HCT116 (cell line): ENCODE data around the gene CCL8. TPM values are rescaled to one million over a fixed set of nuclear protein-coding genes. Genes with fewer than 3 reads are reported as not detected.

ENCODE experiments used
- ATAC-seq: fragments of 200-7000 bp; cut with Tn5 transposase; 2 replicates; pipeline ENCODE4 v1.9.1; 2020; ENCODE audit warnings: mild to moderate bottlenecking, moderate library complexity
- BruUV-seq: library from RNA; stranded (reverse); fragments of 400-500 nt; replicated peaks from 2 replicates; lab custom pipeline; 2021; lab: Mats Ljungman, UMichigan
- CTCF ChIA-PET: fragments of 300-600 bp; sonication (Branson Sonifier 250); formaldehyde crosslinking; loops from one replicate; lab custom pipeline; 2021; ENCODE audit warnings: antibody characterized with exemption; lab: Charles Lee
- POLR2A ChIA-PET: fragments of 300-600, 350-600 bp; sonication (Branson Sonifier 250); formaldehyde crosslinking; loops from one replicate; lab custom pipeline; 2021; ENCODE audit warnings: antibody characterized with exemption; lab: Charles Lee
- RAD21 ChIA-PET, 2 experiments: fragments of 300-600 bp; sonication (Branson Sonifier 250); formaldehyde crosslinking; loops; one replicate each; lab custom pipeline; 2023; ENCODE audit warnings: low total read pairs in 2 of 2; ENCODE audit not compliant: uncharacterized antibody in 2 of 2, unreplicated experiment in 2 of 2, low non-redundant PET in 1 of 2; lab: Charles Lee
- DNase-seq: peaks from one replicate; pipeline ENCODE4 v3.0.0-alpha.2; 2010; ENCODE audit warnings: low read depth, low spot score
- H2AFZ ChIP-seq: fragments of 200-600 bp; shearing (Covaris generic), sonication (generic); 2 replicates; pipeline ENCODE4 v1.6.1; 2017; ENCODE audit warnings: low read depth, mixed run types, mixed read lengths, antibody characterized with exemption, low read length; ENCODE audit not compliant: poor library complexity, severe bottlenecking
- H3K27ac ChIP-seq: 2 replicates; pipeline ENCODE4 v1.5.1; 2012; ENCODE audit warnings: low read depth, low read length
- H3K27me3 ChIP-seq: fragments of 200-600 bp; sonication (generic); 2 replicates; pipeline ENCODE4 v1.6.1; 2016; ENCODE audit warnings: mixed run types, low read length, mixed read lengths; ENCODE audit not compliant: insufficient read depth
- H3K36me3 ChIP-seq, 2 experiments: fragments of 200-500 bp in 1 of 2; fragments of 200-600 bp in 1 of 2; sonication (Bioruptor generic) in 1 of 2; sonication (generic) in 1 of 2; 2 replicates each; pipeline versions ENCODE4 v1.5.1 to v1.6.1; 2014 to 2016; ENCODE audit warnings: low read length in 2 of 2, inconsistent platforms in 1 of 2, mixed read lengths in 1 of 2, mixed run types in 1 of 2; ENCODE audit not compliant: insufficient read depth in 2 of 2, control insufficient read depth in 1 of 2
- H3K4me1 ChIP-seq, 2 experiments: fragments of 200-600 bp in 1 of 2; sonication (generic) in 1 of 2; 2 replicates each; pipeline versions ENCODE4 v1.5.1 to v1.6.1; 2012 to 2017; ENCODE audit warnings: low read length in 2 of 2, inconsistent platforms in 1 of 2, mild to moderate bottlenecking in 1 of 2, mixed read lengths in 1 of 2, mixed run types in 1 of 2, moderate library complexity in 1 of 2; ENCODE audit not compliant: insufficient read depth in 2 of 2, control insufficient read depth in 1 of 2
- H3K4me2 ChIP-seq: fragments of 200-600 bp; sonication (generic); 2 replicates; pipeline ENCODE4 v1.6.1; 2017; ENCODE audit warnings: mixed run types, low read length, mixed read lengths
- H3K4me3 ChIP-seq, 2 experiments: fragments of 200-600 bp in 1 of 2; sonication (generic) in 1 of 2; replicated peaks in 1 of 2; 2 replicates each; pipeline ENCODE4 v1.5.1; 2011 to 2016; ENCODE audit warnings: low read length in 2 of 2, control low read depth in 1 of 2, low read depth in 1 of 2, mild to moderate bottlenecking in 1 of 2, mixed read lengths in 1 of 2, mixed run types in 1 of 2
- H3K79me2 ChIP-seq: fragments of 200-600 bp; sonication (generic); 2 replicates; pipeline ENCODE4 v1.6.1; 2017; ENCODE audit warnings: mild to moderate bottlenecking, mixed run types, low read length, moderate library complexity, mixed read lengths; ENCODE audit not compliant: insufficient read depth
- H3K9ac ChIP-seq: fragments of 200-600 bp; sonication (generic); 2 replicates; pipeline ENCODE4 v1.6.1; 2016; ENCODE audit warnings: low read length, mixed read lengths
- H3K9me2 ChIP-seq: fragments of 200-600 bp; sonication (generic), shearing (Covaris generic); 2 replicates; pipeline ENCODE4 v1.6.1; 2017; ENCODE audit warnings: mixed run types, mild to moderate bottlenecking, moderate library complexity; ENCODE audit not compliant: insufficient read depth
- H3K9me3 ChIP-seq, 2 experiments: fragments of 200-500 bp in 1 of 2; fragments of 200-600 bp in 1 of 2; sonication (Bioruptor generic) in 1 of 2; sonication (generic) in 1 of 2; 2 replicates each; pipeline ENCODE4 v1.6.1; 2014 to 2017; ENCODE audit warnings: low read length in 2 of 2, mixed read lengths in 2 of 2, inconsistent platforms in 1 of 2, low read depth in 1 of 2, mild to moderate bottlenecking in 1 of 2, mixed run types in 1 of 2, moderate library complexity in 1 of 2; ENCODE audit not compliant: control insufficient read depth in 1 of 2, insufficient read depth in 1 of 2
- H4K20me1 ChIP-seq: fragments of 200-600 bp; sonication (generic), shearing (Covaris generic); 2 replicates; pipeline ENCODE4 v1.6.1; 2017; ENCODE audit warnings: mixed run types, mild to moderate bottlenecking, moderate library complexity; ENCODE audit not compliant: insufficient read depth
- CEBPB ChIP-seq: IDR thresholded peaks from 2 replicates; pipeline ENCODE4 v1.6.1; 2012; ENCODE audit warnings: low read depth
- EGR1 ChIP-seq: IDR thresholded peaks from 2 replicates; pipeline ENCODE4 v1.6.1; 2012; ENCODE audit warnings: low read depth
- EZH2 ChIP-seq: fragments of 200-600 bp; sonication (generic); IDR thresholded peaks from 2 replicates; pipeline ENCODE4 v1.6.1; 2017; ENCODE audit warnings: antibody characterized with exemption, mixed run types
- EZH2phosphoT487 ChIP-seq: fragments of 200-600 bp; IDR thresholded peaks from 2 replicates; pipeline ENCODE4 v1.6.1; 2018; ENCODE audit warnings: antibody characterized with exemption, borderline replicate concordance
- FOSL1 ChIP-seq: IDR thresholded peaks from 2 replicates; pipeline ENCODE4 v1.6.1; 2012; ENCODE audit warnings: low read depth
- JUND ChIP-seq: IDR thresholded peaks from 2 replicates; pipeline ENCODE4 v1.6.1; 2012
- RAD21 ChIP-seq: IDR thresholded peaks from 2 replicates; pipeline ENCODE4 v1.6.1; 2012; ENCODE audit warnings: low read depth, mild to moderate bottlenecking
- REST ChIP-seq: IDR thresholded peaks from 2 replicates; pipeline ENCODE4 v1.6.1; 2012; ENCODE audit warnings: low read depth
- SP1 ChIP-seq: IDR thresholded peaks from 2 replicates; pipeline ENCODE4 v1.6.1; 2012; ENCODE audit warnings: low read depth
- intact Hi-C: fragments of 100-400 bp; cut with micrococcal nuclease; formaldehyde crosslinking; loops from 2 replicates; pipeline ENCODE4 v1.10.0; 2022
- total RNA-seq: library from RNA; stranded (reverse); gene quantifications from one replicate; pipeline ENCODE4 v1.2.1, GENCODE V29; 2021; ENCODE audit not compliant: unreplicated experiment

The CCL8 gene
- total RNA-seq, 1 experiment from 2014 or later, result not detected

DNA sequence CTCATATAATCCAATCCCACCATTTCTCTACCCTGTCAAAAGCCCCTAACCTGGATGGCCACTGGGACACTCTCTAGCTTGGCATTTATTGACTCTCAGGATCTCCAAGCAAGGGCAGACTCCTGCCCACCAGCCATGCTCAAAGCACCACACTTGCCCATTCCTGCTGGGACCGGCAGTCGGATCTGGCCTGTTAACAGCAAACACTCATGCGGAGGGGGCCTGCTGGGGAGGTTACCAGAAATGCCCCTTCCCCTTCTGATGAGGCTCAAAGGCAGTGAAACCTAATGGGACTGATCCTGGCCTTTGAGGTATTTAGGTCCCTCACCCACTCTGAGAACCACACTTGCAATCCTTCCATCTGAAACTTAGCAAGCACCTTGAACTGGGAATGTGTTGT, 50.3 kb downstream of the CCL8 start:
- Histone ChIP-seq H3K36me3 (no peaks in the 10 kb centered on the region), H3K79me2 (no peaks in the 10 kb centered on the region), H3K27ac (no peak overlapping the region), H3K9ac (no peak overlapping the region), H3K4me3 (no peak overlapping the region), H2AFZ (no peak overlapping the region), H3K9me2 (no peaks in the 10 kb centered on the region), H3K4me1 (no peaks in the 10 kb centered on the region), H4K20me1 (no peaks in the 10 kb centered on the region), H3K9me3 (no peaks in the 10 kb centered on the region), H3K27me3 (peaks cover 14% of the 10 kb centered on the region; the same call in 1 of the 2 replicates), H3K4me2 (no peak overlapping the region)
- POLR2A ChIA-PET, result no interaction called here
- TF ChIP-seq SP1, result no peak
- no peak for TF ChIP-seq RAD21
- no peak for TF ChIP-seq REST
- TF ChIP-seq EZH2, result no peak
- TF ChIP-seq EZH2phosphoT487, result no peak
- TF ChIP-seq EGR1, result no peak
- no peak for TF ChIP-seq FOSL1
- no peak for TF ChIP-seq JUND
- TF ChIP-seq CEBPB, result no peak
- CTCF ChIA-PET, result interaction anchor here (3.8 kb wide), 1 partner anchor 8 kb away, joined by 14 read pairs; no protein-coding TSS in a partner anchor
- RAD21 ChIA-PET, result no interaction called here
- ATAC-seq (no peak), DNase-seq (no peak)
- intact Hi-C loops, result no loop called here
- BruUV-seq, result no TSS peak
